Adrenal gland (tissue), 5 donors: ENCODE measurements around the gene TTC22.

Experiments used
- POLR2A ChIP-seq, 2 donors: fragments of 450-650 bp; IDR thresholded peaks; one replicate each; pipeline ENCODE4 v1.6.1; 2017; ENCODE audit warnings: antibody characterized with exemption in 2 of 2, mild to moderate bottlenecking in 2 of 2, moderate library complexity in 1 of 2
- TF ChIP-seq, protein P1 (sequence below), 6 experiments: fragments of 450-650 bp in 4 of 6; fragments of 200-600 bp in 2 of 6; sonication (generic) in 1 of 6; IDR thresholded peaks; 1 replicate in 5 of 6; 2 replicates in 1 of 6; pipeline versions ENCODE4 v1.5.1 to v1.8.0; 2016 to 2021; ENCODE audit warnings: antibody characterized with exemption in 6 of 6, mild to moderate bottlenecking in 2 of 6, moderate library complexity in 1 of 6
- donor health status: DM: no; HTN: no; CAD: no.

DNA sequence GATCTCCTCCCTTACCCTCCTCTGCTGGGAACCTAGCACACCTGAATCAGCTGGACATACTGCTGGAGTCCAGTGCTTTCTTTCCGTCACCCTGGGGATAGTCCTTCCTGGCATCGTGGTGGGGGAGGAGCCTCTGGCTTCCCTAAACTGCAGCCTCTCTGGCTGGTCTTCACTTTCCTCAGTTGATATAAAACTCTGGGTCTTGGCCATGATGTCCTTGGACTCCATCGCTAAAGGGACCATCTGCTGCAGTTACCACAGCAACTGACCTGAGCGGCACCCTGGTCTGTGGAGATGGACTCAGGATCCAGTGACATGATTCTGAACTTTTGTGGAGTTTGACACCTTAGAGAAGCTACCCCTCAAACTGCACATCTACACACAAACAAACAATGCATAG, 59.6 kb downstream of the TTC22 start:
- TF ChIP-seq, protein P1, sequence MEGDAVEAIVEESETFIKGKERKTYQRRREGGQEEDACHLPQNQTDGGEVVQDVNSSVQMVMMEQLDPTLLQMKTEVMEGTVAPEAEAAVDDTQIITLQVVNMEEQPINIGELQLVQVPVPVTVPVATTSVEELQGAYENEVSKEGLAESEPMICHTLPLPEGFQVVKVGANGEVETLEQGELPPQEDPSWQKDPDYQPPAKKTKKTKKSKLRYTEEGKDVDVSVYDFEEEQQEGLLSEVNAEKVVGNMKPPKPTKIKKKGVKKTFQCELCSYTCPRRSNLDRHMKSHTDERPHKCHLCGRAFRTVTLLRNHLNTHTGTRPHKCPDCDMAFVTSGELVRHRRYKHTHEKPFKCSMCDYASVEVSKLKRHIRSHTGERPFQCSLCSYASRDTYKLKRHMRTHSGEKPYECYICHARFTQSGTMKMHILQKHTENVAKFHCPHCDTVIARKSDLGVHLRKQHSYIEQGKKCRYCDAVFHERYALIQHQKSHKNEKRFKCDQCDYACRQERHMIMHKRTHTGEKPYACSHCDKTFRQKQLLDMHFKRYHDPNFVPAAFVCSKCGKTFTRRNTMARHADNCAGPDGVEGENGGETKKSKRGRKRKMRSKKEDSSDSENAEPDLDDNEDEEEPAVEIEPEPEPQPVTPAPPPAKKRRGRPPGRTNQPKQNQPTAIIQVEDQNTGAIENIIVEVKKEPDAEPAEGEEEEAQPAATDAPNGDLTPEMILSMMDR (IDR thresholded peaks at IDR 0.05): no peak
- no peak for TF ChIP-seq POLR2A (IDR thresholded peaks at IDR 0.05)
